MCF 10A (cell line): ENCODE data around the gene TSC22D4. TPM values are rescaled to one million over a fixed set of nuclear protein-coding genes. Genes with fewer than 3 reads are reported as not detected.
A peak's percentile ranks its signal among the peaks of the same experiment; 100 is the strongest.

Experiments
- BruUV-seq: library from RNA; stranded (reverse); fragments of 400-500 nt; replicated peaks from 2 replicates; lab custom pipeline; 2021; lab: Mats Ljungman, UMichigan
- CTCF ChIA-PET: fragments of 300-600 bp; sonication (Branson Sonifier 250); formaldehyde crosslinking; extraction: SDS; loops from one replicate; lab custom pipeline; 2021; ENCODE audit warnings: antibody characterized with exemption, inconsistent platforms; lab: Yijun Ruan, JAX
- POLR2A ChIA-PET: fragments of 300-600, 350-650 bp; sonication (Branson Sonifier 250); formaldehyde crosslinking; extraction: SDS; loops from one replicate; lab custom pipeline; 2020; ENCODE audit warnings: antibody characterized with exemption, inconsistent platforms; lab: Yijun Ruan, JAX
- DNase-seq: peaks from one replicate; pipeline ENCODE4 v3.0.0-alpha.2; 2018; ENCODE audit not compliant: unreplicated experiment
- H3K27ac Mint-ChIP-seq: one replicate; pipeline ENCODE4 v1.8.0; 2022; ENCODE audit warnings: mild to moderate bottlenecking, low read depth, mixed read lengths; ENCODE audit not compliant: unreplicated experiment
- H3K27me3 Mint-ChIP-seq: one replicate; pipeline ENCODE4 v1.8.0; 2022; ENCODE audit warnings: mixed read lengths; ENCODE audit not compliant: insufficient read depth, unreplicated experiment
- H3K36me3 Mint-ChIP-seq: one replicate; pipeline ENCODE4 v1.8.0; 2022; ENCODE audit warnings: mild to moderate bottlenecking, moderate library complexity, mixed read lengths; ENCODE audit not compliant: insufficient read depth, unreplicated experiment
- H3K4me1 Mint-ChIP-seq: one replicate; pipeline ENCODE4 v1.8.0; 2022; ENCODE audit warnings: mixed read lengths; ENCODE audit not compliant: insufficient read depth, unreplicated experiment
- H3K4me3 Mint-ChIP-seq: one replicate; pipeline ENCODE4 v1.8.0; 2022; ENCODE audit warnings: mild to moderate bottlenecking, moderate library complexity, mixed read lengths; ENCODE audit not compliant: unreplicated experiment
- H3K9me3 Mint-ChIP-seq: one replicate; pipeline ENCODE4 v1.8.0; 2022; ENCODE audit warnings: mixed read lengths; ENCODE audit not compliant: unreplicated experiment
- intact Hi-C: fragments of 100-400 bp; cut with micrococcal nuclease; formaldehyde crosslinking; loops from 2 replicates; pipeline ENCODE4 v1.14.1; 2022
- total RNA-seq: library from RNA; stranded (reverse); gene quantifications from 2 replicates; pipeline ENCODE4 v1.2.3, GENCODE V29; 2022
- TF ChIP-seq, protein P1 (sequence below): fragments of 200-600 bp; IDR thresholded peaks from one replicate; pipeline ENCODE4 v1.8.0; 2022; ENCODE audit warnings: antibody characterized with exemption, mild to moderate bottlenecking; ENCODE audit not compliant: unreplicated experiment

The TSC22D4 gene
- total RNA-seq, 1 experiment from 2014 or later: 36.0 TPM

GRCh38 chr7:100486753-100487446 is 7.9 kb upstream of the TSC22D4 start:
- Mint-ChIP-seq H3K27me3 (no peaks in the 10 kb centered on the region), H3K36me3 (peaks cover 12% of the 10 kb centered on the region), H3K4me1 (peaks cover 5% of the 10 kb centered on the region), H3K9me3 (no peaks in the 10 kb centered on the region), H3K4me3 (no peak overlapping the region), H3K27ac (no peak overlapping the region)
- no TSS peak for BruUV-seq
- intact Hi-C loops: no loop called here
- TF ChIP-seq, protein P1, sequence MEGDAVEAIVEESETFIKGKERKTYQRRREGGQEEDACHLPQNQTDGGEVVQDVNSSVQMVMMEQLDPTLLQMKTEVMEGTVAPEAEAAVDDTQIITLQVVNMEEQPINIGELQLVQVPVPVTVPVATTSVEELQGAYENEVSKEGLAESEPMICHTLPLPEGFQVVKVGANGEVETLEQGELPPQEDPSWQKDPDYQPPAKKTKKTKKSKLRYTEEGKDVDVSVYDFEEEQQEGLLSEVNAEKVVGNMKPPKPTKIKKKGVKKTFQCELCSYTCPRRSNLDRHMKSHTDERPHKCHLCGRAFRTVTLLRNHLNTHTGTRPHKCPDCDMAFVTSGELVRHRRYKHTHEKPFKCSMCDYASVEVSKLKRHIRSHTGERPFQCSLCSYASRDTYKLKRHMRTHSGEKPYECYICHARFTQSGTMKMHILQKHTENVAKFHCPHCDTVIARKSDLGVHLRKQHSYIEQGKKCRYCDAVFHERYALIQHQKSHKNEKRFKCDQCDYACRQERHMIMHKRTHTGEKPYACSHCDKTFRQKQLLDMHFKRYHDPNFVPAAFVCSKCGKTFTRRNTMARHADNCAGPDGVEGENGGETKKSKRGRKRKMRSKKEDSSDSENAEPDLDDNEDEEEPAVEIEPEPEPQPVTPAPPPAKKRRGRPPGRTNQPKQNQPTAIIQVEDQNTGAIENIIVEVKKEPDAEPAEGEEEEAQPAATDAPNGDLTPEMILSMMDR: no peak
- CTCF ChIA-PET: interaction anchor here (0.6 to 1.1 kb wide), 5 partner anchors 10 to 1419 kb away, joined by 3 to 6 read pairs (median 3); no protein-coding TSS in a partner anchor
- DNase-seq: no peak
- POLR2A ChIA-PET: interaction anchor here (1.3 kb wide), 1 partner anchor 8 kb away, joined by 6 read pairs; the partner anchor contains the start of gene TSC22D4

DNA sequence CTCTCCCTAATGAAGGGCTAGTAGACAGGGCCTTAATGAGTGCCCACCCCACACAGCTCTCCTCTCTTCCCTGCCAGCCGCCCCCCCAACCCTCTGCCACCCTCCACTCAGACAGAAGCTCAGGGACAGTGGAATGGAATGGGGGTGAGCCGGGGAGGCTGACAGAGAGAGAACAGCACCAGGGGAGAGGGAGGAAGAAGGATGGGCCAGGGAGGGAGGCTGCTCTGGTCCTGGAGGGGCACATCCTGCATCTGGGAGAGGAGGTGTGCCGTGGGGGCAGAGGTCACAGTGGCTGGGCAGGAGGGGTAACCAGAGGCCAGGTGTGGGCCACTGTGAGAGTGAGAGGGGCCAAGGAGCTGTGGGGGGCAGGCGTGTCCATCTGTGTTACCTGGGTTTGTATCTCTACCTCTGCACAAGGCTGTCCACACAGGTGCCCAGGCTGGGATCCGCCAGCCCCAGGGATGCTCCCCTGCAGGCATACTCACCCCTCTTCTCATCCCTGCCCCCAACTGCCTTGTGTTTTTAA is 7.2 kb upstream of the TSC22D4 start:
- Mint-ChIP-seq H3K27ac (no peak overlapping the region), H3K9me3 (no peaks in the 10 kb centered on the region), H3K27me3 (no peaks in the 10 kb centered on the region), H3K4me3 (no peak overlapping the region), H3K36me3 (peaks cover 12% of the 10 kb centered on the region), H3K4me1 (peaks cover 5% of the 10 kb centered on the region)
- POLR2A ChIA-PET: no interaction called here
- no TSS peak for BruUV-seq
- DNase-seq: no peak
- CTCF ChIA-PET: interaction anchor here (0.7 to 1.6 kb wide), 2 partner anchors 59 to 74 kb away, joined by 3 to 4 read pairs; no protein-coding TSS in a partner anchor
- intact Hi-C loops: no loop called here
- TF ChIP-seq, protein P1: no peak

GRCh38 chr7:100485471-100485876 is 6.5 kb upstream of the TSC22D4 start:
- POLR2A ChIA-PET: interaction anchor here (0.6 kb wide), 1 partner anchor 144 kb away, joined by 3 read pairs; no protein-coding TSS in a partner anchor
- intact Hi-C loops: no loop called here
- no peaks in the 10 kb centered on the region for H3K9me3 Mint-ChIP-seq
- BruUV-seq: no TSS peak
- DNase-seq: no peak
- TF ChIP-seq, protein P1: no peak
- CTCF ChIA-PET: interaction anchor here (1.6 kb wide), 1 partner anchor 74 kb away, joined by 4 read pairs; no protein-coding TSS in a partner anchor
- H3K4me1 Mint-ChIP-seq: peaks cover 5% of the 10 kb centered on the region
- peaks cover 12% of the 10 kb centered on the region for H3K36me3 Mint-ChIP-seq
- H3K27me3 Mint-ChIP-seq: no peaks in the 10 kb centered on the region
- peak overlapping the region; percentile 14 for H3K27ac Mint-ChIP-seq
- no peak overlapping the region for H3K4me3 Mint-ChIP-seq

GRCh38 chr7:100484673-100485045 is 5.6 kb upstream of the TSC22D4 start:
- peaks cover 12% of the 10 kb centered on the region for H3K36me3 Mint-ChIP-seq
- DNase-seq: no peak

More at GRCh38 chr7:100484673-100485045, 5.6 kb upstream of the TSC22D4 start:
- BruUV-seq: no TSS peak
- Mint-ChIP-seq H3K27me3 (no peaks in the 10 kb centered on the region), H3K27ac (peak overlapping the region; percentile 14), H3K9me3 (no peaks in the 10 kb centered on the region), H3K4me3 (peak overlapping the region; percentile 18), H3K4me1 (peaks cover 5% of the 10 kb centered on the region)
- ChIA-PET POLR2A (interaction anchor here (0.6 kb wide), 1 partner anchor 143 kb away, joined by 3 read pairs; no protein-coding TSS in a partner anchor), CTCF (interaction anchor here (1.6 kb wide), 1 partner anchor 75 kb away, joined by 4 read pairs; no protein-coding TSS in a partner anchor)
- TF ChIP-seq, protein P1: no peak
- intact Hi-C loops: no loop called here
